Right kidney (tissue), 1 donor: Measurements from ENCODE around the gene IQCE.
"Not testable (repeated sequence)": the region's sequence is repeated elsewhere in the genome, so short reads cannot be mapped to it uniquely, and the experiment has no call there.

Source experiments
- DNase-seq: peaks from one replicate; pipeline ENCODE4 v3.0.0-alpha.2; 2016

The IQCE gene

GRCh38 chr7:2603044-2603965 lies 44.5 kb downstream of the IQCE start:
- no peak for DNase-seq

DNA sequence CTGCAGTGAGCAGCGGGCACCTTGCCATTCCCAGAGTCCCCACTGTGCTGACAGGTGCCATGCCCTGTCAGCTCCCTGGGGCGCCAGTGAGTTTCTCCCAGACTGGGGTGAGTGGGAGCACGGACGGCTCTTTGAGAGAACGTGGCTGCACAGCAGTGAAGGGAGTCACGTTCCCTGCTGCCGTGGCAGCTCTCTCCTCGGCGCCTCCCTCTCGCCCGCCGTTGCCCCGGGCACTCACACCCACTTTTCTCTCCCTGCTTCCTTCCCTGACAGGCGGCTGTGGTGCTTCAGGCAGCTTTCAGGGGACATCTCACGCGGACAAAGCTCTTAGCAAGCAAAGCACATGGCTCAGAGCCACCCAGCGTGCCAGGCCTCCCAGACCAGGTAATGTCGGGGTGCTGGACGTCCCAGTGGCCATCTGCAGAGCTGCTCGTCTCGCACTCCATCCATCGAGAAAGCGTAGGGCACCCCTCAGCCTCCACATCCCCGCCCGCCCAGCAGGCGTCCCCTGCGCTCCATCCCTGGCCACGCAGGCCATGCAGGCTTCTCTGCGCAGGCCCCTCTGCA lies 45.9 kb downstream of the IQCE start:
- no peak for DNase-seq

GRCh38 chr7:2605608-2606538 lies 47.1 kb downstream of the IQCE start:
- DNase-seq = no peak

DNA sequence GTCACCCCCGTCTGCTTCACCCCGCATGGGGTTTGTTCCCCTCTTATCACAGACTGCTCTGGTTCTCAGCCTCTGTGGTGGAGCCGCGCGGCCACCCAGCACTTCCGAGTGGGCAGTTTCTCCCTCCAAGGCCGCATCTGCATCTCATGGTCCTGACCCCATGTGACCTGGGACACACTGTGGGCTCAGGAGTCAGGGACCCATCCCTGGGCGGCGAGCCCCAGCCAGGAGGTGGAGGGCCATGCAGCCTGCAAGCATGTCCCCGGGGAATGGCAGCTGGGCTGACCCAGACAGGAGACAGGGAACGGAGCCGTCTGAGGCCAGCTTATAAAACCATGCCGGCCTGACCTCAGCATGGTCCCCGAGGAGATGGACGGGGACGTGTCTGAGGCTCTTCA lies 47.8 kb downstream of the IQCE start:
- no peak for DNase-seq

- no peak for DNase-seq
These were observed 48.5 kb downstream of the IQCE start for GRCh38 chr7:2607122-2607922.

- DNase-seq = no peak
These were observed 49.4 kb downstream of the IQCE start for GRCh38 chr7:2607923-2608904.

- no peak for DNase-seq
These were observed 50.2 kb downstream of the IQCE start for GRCh38 chr7:2608921-2609411.

- DNase-seq = not testable (repeated sequence)
These were observed 50.9 kb downstream of the IQCE start for GRCh38 chr7:2609646-2610045.

- DNase-seq = no peak
These were observed 51.7 kb downstream of the IQCE start for GRCh38 chr7:2610466-2610865.

DNA sequence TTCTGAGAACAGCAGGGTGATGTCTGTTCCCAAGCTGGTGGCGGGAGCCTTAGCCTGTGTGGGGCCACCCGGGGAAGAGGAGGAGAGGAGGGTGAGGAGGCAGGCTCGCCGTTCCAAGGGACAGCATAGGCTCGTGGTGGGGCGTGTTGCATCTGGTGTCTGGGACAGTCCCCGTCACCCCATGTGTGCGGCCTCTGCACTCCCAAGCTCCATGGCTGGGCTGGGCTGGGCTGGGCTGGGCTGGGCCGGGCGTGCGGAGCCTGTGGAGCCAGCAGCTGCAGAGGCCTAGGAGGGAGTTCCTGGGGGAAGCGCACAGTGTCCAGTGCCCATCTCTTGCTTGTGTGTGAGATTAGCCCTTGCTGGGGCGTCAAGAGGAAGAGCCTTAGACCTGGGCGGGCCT lies 52.1 kb downstream of the IQCE start:
- no peak for DNase-seq

DNA sequence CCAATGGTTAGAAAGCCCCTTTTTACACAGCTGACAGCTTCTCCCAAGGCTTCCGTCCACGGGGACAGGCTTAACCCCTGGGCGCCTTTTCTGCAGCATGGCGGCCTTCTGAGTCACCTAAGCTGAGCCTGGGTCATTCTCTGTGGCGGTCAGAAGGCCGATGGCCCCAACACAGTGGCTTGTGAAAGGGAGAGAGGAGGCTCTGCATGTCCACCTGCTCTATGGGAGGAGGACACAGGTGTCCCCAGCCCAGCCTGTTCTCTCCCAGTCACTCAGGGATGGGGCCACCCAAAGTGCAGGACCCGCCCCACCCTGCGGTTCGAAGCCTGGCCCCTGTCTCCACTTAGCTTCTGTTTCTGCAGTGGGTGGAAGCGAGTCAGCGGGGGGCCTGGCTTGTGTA lies 52.6 kb downstream of the IQCE start:
- DNase-seq = no peak

DNA sequence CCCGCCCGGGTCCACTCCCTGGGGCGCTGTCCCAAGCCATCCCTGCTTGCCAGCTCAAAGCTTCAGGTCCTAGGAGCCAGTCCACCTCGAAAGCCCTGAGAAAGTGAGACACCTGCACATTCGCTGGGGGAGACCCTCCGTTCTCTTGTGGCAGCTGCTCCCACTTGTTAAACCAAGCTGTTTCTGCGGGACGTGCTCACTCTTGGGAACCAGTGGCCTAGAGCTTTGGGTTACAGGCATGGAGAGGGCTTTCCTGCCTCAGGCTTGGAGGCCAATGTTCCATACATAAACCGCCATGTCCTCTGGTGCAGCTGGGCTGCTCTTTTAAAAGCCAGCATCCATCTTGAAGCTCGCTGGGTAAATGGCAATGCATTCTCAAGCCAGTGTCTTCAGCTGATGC lies 53.1 kb downstream of the IQCE start:
- DNase-seq = no peak

DNA sequence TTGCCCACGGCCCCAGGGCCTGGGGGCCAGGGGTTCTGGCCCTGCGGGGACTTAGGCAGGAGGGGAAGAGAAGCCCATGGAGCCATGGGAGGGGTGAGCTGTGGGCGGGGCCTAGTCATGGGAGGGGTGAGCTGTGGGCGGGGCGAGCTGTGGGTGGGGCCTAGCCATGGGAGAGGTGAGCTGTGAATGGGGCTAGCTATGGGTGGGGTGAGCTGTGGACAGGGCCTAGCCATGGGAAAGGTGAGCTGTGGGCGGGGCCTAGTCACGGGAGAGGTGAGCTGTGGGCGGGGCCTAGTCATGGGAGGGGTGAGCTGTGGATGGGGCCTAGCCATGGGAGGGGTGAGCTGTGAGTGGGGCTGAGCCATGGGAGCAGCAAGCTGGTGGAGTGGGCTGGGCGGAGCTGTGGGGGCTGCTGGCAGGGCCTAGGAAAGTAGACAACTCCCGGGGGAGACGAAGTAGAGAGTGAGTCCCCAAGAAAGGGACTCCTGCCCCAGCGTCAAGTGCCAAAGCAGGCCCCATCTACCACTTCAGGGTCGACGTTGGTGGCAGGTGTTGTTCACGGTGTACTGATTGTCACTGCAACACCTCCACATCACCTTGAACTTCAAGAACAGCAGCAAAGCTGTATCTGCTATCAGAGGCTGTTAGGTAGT lies 53.8 kb downstream of the IQCE start:
- DNase-seq = no peak

DNA sequence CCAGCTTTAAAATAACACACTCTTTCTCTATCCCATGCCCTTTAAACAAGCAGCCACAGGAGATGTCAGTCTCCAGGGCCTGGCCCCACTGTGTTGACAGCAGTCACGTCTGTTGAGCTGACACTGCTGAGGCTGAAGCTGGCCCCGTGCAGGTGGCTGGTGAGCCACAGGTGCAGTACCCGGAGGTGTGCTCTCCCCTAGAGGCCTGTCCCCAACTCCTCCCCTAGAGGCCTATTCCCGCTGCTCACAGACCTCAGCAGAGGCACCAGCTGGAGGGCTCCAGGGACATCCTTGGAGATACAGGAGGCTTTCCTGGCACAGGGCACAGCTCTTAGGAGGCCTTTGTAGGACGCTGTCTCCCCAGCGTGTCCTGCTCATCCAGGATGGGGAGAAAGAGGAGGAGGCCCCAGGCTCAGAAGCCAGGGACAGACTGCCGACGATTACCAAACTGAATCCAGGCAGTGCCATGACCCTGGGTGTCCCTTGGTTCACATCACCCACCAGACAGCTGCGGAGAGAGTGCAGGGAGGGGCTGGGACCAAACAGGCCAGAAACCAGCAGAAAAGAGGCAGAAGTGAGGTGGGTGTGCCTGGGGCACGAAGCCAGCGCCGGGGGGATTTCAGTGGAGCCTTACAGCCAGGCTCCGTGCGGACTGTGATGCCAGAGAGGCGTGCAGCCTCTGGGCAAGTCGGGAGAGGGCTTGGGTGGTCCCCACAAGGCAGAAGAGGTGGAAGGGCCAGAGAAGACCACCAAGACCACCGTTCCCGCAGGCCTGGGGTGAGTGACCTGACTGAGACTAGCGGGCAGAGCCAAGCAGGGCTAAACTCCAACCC lies 54.5 kb downstream of the IQCE start:
- DNase-seq = no peak

- no peak for DNase-seq
These were observed 55.3 kb downstream of the IQCE start for GRCh38 chr7:2613931-2614600.

DNA sequence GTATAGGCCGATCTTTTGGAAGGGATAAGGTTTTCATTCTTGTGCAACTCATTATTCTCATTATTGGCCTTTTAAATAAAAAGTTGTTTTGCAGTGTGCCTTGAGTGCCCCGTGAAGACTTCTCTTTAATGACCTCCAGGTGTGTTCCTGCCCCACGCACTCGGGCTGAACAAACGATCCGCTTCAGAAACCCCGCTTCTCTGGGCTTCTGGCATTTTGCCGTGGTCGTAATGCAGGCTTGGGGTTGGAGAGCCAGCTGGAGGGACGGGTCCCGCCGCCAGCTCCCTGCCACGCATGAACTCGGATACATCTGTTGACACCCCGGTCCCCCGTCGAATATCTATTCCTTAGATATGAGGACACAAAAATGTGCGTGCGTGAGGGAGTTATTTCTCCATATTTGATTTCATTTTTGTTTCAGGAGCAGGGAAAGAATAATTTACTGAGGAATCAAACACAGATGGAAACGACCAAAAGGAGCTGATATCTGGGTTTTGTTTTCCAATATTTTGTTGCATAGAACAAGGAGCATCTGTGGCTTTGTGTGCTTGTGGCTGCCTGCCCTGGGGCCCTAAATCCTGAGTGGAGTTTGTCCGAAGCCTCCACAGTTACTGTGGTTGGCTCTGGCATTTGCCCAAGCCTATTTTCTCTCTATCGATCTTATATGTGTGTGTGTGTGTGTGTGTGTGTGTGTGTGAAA lies 56.0 kb downstream of the IQCE start:
- DNase-seq = no peak

DNA sequence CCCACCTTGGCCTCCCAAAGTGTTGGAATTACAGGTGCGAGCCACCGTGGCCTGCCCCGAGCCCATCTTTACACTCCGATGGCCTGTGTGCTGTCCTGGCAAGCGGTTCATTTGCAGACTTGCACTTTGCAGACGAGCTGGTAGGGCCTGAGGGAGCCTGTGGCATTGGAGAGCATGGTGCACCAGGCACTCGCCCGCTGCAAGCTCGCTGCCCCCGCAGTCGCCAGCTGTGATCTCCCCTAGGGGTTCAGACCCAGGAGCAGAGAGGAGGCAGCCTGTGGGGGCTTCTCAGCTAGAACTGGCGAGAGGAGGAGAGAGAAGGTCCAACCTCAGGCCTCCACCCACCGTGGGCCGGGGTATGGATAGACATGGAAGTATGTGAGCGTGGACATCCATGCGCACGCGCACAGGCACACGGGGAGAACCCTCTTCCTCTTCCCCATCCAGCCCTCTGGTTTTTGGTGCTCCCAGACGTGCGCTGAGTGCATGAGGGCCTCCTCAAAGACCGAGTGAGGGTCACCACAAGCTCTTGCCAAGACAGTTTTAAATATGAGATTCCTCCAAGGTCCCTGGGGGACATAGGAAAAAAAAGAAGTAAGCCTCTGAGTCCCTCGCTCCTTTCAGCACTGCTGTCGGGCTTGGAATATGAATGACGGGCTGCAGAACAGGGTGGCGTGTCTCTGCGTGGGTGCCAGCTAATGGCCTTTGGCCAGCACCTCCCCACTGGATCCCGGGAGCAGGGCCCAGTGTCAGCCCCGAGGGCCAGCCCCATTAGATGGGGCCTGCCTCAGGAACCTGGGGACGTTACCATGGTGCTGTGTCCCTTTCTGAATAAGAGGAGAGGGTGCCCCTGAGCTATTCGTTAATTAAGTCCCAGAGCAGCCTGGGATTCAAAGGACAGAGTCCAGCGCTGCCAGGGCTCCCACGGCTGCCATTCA lies 57.9 kb downstream of the IQCE start:
- no peak for DNase-seq
